Suprapubic skin (tissue), 3 donors: ENCODE measurements around the gene POLR3H.

Experiments
- CTCF ChIP-seq, 2 donors: fragments of 200-600 bp in 1 of 2; fragments of 450-650 bp in 1 of 2; sonication (generic) in 1 of 2; IDR thresholded peaks; one replicate each; pipeline ENCODE4 v1.5.1; 2016 to 2019; ENCODE audit warnings: antibody characterized with exemption in 2 of 2, mild to moderate bottlenecking in 1 of 2, moderate library complexity in 1 of 2
- EP300 ChIP-seq: sonication (generic); formaldehyde crosslinking; IDR thresholded peaks from one replicate; pipeline ENCODE4 v1.6.1; 2017; ENCODE audit warnings: antibody characterized with exemption

GRCh38 chr22:41555325-41555982 is 11.2 kb upstream of the POLR3H start:
- TF ChIP-seq CTCF (IDR thresholded peaks at IDR 0.05) (no peak), EP300 (no peak)
